ENCODE measurements around the gene NTN1.
"Not testable (repeated sequence)": the region's sequence is repeated elsewhere in the genome, so short reads cannot be mapped to it uniquely, and the experiment has no call there.

NTN1 gene

GRCh38 chr17:9151740-9152139 is 130.4 kb downstream of the NTN1 start:
- H3K27ac ChIP-seq (ENCODE audit: insufficient read depth in 1 of 2, low read depth in 1 of 2, low read length in 2 of 2, poor library complexity in 1 of 2, severe bottlenecking in 2 of 2); POLR2A ChIA-PET; CTCF ChIA-PET; H3K4me3 ChIP-seq (ENCODE audit: control insufficient read depth in 1 of 7, extremely low read depth in 1 of 7, insufficient read depth in 4 of 7, low read depth in 2 of 7, low read length in 6 of 7); H3K9me3 ChIP-seq (ENCODE audit: control extremely low read depth in 1 of 5, control insufficient read depth in 4 of 5, insufficient read depth in 2 of 5, low read depth in 1 of 5, low read length in 4 of 5); DNase-seq; H3K36me3 ChIP-seq (ENCODE audit: control insufficient read depth in 4 of 4, insufficient read depth in 4 of 4, low read length in 3 of 4); H3K4me1 ChIP-seq (ENCODE audit: control extremely low read depth in 1 of 4, control insufficient read depth in 4 of 4, insufficient read depth in 4 of 4, low read length in 3 of 4): not testable (repeated sequence)
- 100% methylated on average over 7 of the region's 10 CpGs for WGBS (ENCODE audit: insufficient coverage)
- H3K27me3 ChIP-seq (replicated peaks in 2 of 5; ENCODE audit: control insufficient read depth in 4 of 5, insufficient read depth in 5 of 5, low read length in 4 of 5): peaks cover 0 to 10% (median 0%) of the 10 kb centered on the region in 5 experiments

- 83% methylated on average over 4 of the region's 6 CpGs for WGBS (ENCODE audit: insufficient coverage)
- POLR2A ChIA-PET: no interaction called here
Observed at GRCh38 chr17:9158544-9159452, 137.5 kb downstream of the NTN1 start.

GRCh38 chr17:9162275-9162985 is 141.1 kb downstream of the NTN1 start:
- Histone ChIP-seq H3K27me3 (replicated peaks in 2 of 5; ENCODE audit: control insufficient read depth in 4 of 5, insufficient read depth in 5 of 5, low read length in 4 of 5) (no peaks in the 10 kb centered on the region), H3K36me3 (ENCODE audit: control insufficient read depth in 4 of 4, insufficient read depth in 4 of 4, low read length in 3 of 4) (no peaks in the 10 kb centered on the region), H3K4me3 (ENCODE audit: control insufficient read depth in 1 of 7, extremely low read depth in 1 of 7, insufficient read depth in 4 of 7, low read depth in 2 of 7, low read length in 6 of 7) (no peak overlapping the region), H3K27ac (ENCODE audit: insufficient read depth in 1 of 2, low read depth in 1 of 2, low read length in 2 of 2, poor library complexity in 1 of 2, severe bottlenecking in 2 of 2) (no peak overlapping the region), H3K4me1 (ENCODE audit: control extremely low read depth in 1 of 4, control insufficient read depth in 4 of 4, insufficient read depth in 4 of 4, low read length in 3 of 4) (no peaks in the 10 kb centered on the region), H3K9me3 (ENCODE audit: control extremely low read depth in 1 of 5, control insufficient read depth in 4 of 5, insufficient read depth in 2 of 5, low read depth in 1 of 5, low read length in 4 of 5) (peaks cover 0 to 2% (median 0%) of the 10 kb centered on the region in 5 experiments)
- CTCF ChIA-PET: no interaction called here
- 97% methylated on average over 29 of the region's 31 CpGs for WGBS (ENCODE audit: insufficient coverage)
- no peak for DNase-seq
- POLR2A ChIA-PET: no interaction called here

More at GRCh38 chr17:9158544-9159452, 137.5 kb downstream of the NTN1 start:
- CTCF ChIA-PET: interaction anchor here (0.6 kb wide), 1 partner anchor 26 kb away, joined by 3 read pairs; no protein-coding TSS in a partner anchor
- Histone ChIP-seq H3K27ac (ENCODE audit: insufficient read depth in 1 of 2, low read depth in 1 of 2, low read length in 2 of 2, poor library complexity in 1 of 2, severe bottlenecking in 2 of 2) (no peak overlapping the region), H3K9me3 (ENCODE audit: control extremely low read depth in 1 of 5, control insufficient read depth in 4 of 5, insufficient read depth in 2 of 5, low read depth in 1 of 5, low read length in 4 of 5) (peaks cover 0 to 2% (median 0%) of the 10 kb centered on the region in 5 experiments), H3K4me1 (ENCODE audit: control extremely low read depth in 1 of 4, control insufficient read depth in 4 of 4, insufficient read depth in 4 of 4, low read length in 3 of 4) (no peaks in the 10 kb centered on the region), H3K27me3 (replicated peaks in 2 of 5; ENCODE audit: control insufficient read depth in 4 of 5, insufficient read depth in 5 of 5, low read length in 4 of 5) (no peaks in the 10 kb centered on the region), H3K36me3 (ENCODE audit: control insufficient read depth in 4 of 4, insufficient read depth in 4 of 4, low read length in 3 of 4) (no peaks in the 10 kb centered on the region), H3K4me3 (ENCODE audit: control insufficient read depth in 1 of 7, extremely low read depth in 1 of 7, insufficient read depth in 4 of 7, low read depth in 2 of 7, low read length in 6 of 7) (no peak overlapping the region)
- no peak for DNase-seq

- H3K27ac ChIP-seq (ENCODE audit: insufficient read depth in 1 of 2, low read depth in 1 of 2, low read length in 2 of 2, poor library complexity in 1 of 2, severe bottlenecking in 2 of 2): no peak overlapping the region
- no peak overlapping the region for H3K4me3 ChIP-seq (ENCODE audit: control insufficient read depth in 1 of 7, extremely low read depth in 1 of 7, insufficient read depth in 4 of 7, low read depth in 2 of 7, low read length in 6 of 7)
- H3K36me3 ChIP-seq (ENCODE audit: control insufficient read depth in 4 of 4, insufficient read depth in 4 of 4, low read length in 3 of 4): no peaks in the 10 kb centered on the region
- 96% methylated on average over 9 of the region's 9 CpGs for WGBS (ENCODE audit: insufficient coverage)
- ChIA-PET POLR2A (no interaction called here), CTCF (no interaction called here)
- H3K27me3 ChIP-seq (replicated peaks in 2 of 5; ENCODE audit: control insufficient read depth in 4 of 5, insufficient read depth in 5 of 5, low read length in 4 of 5): peaks cover 0 to 1% (median 0%) of the 10 kb centered on the region in 5 experiments
- H3K9me3 ChIP-seq (ENCODE audit: control extremely low read depth in 1 of 5, control insufficient read depth in 4 of 5, insufficient read depth in 2 of 5, low read depth in 1 of 5, low read length in 4 of 5): no peaks in the 10 kb centered on the region
- no peak for DNase-seq
- no peaks in the 10 kb centered on the region for H3K4me1 ChIP-seq (ENCODE audit: control extremely low read depth in 1 of 4, control insufficient read depth in 4 of 4, insufficient read depth in 4 of 4, low read length in 3 of 4)
Observed at GRCh38 chr17:9166788-9167187, 145.5 kb downstream of the NTN1 start.

GRCh38 chr17:9167379-9167778 is 146.1 kb downstream of the NTN1 start:
- DNase-seq: no peak
- no peaks in the 10 kb centered on the region for H3K36me3 ChIP-seq (ENCODE audit: control insufficient read depth in 4 of 4, insufficient read depth in 4 of 4, low read length in 3 of 4)
- no peak overlapping the region for H3K27ac ChIP-seq (ENCODE audit: insufficient read depth in 1 of 2, low read depth in 1 of 2, low read length in 2 of 2, poor library complexity in 1 of 2, severe bottlenecking in 2 of 2)
- ChIA-PET CTCF (no interaction called here), POLR2A (no interaction called here)
- peaks cover 0 to 1% (median 0%) of the 10 kb centered on the region in 5 experiments for H3K27me3 ChIP-seq (replicated peaks in 2 of 5; ENCODE audit: control insufficient read depth in 4 of 5, insufficient read depth in 5 of 5, low read length in 4 of 5)
- 86% methylated on average over 6 of the region's 6 CpGs for WGBS (ENCODE audit: insufficient coverage)
- H3K4me3 ChIP-seq (ENCODE audit: control insufficient read depth in 1 of 7, extremely low read depth in 1 of 7, insufficient read depth in 4 of 7, low read depth in 2 of 7, low read length in 6 of 7): no peak overlapping the region
- no peaks in the 10 kb centered on the region for H3K4me1 ChIP-seq (ENCODE audit: control extremely low read depth in 1 of 4, control insufficient read depth in 4 of 4, insufficient read depth in 4 of 4, low read length in 3 of 4)
- no peaks in the 10 kb centered on the region for H3K9me3 ChIP-seq (ENCODE audit: control extremely low read depth in 1 of 5, control insufficient read depth in 4 of 5, insufficient read depth in 2 of 5, low read depth in 1 of 5, low read length in 4 of 5)

- WGBS (ENCODE audit: insufficient coverage): 100% methylated on average over 3 of the region's 3 CpGs
- ChIA-PET CTCF (no interaction called here), POLR2A (no interaction called here)
- no peak overlapping the region for H3K4me3 ChIP-seq (ENCODE audit: control insufficient read depth in 1 of 7, extremely low read depth in 1 of 7, insufficient read depth in 4 of 7, low read depth in 2 of 7, low read length in 6 of 7)
- H3K27me3 ChIP-seq (replicated peaks in 2 of 5; ENCODE audit: control insufficient read depth in 4 of 5, insufficient read depth in 5 of 5, low read length in 4 of 5): peaks cover 0 to 1% (median 0%) of the 10 kb centered on the region in 5 experiments
- H3K36me3 ChIP-seq (ENCODE audit: control insufficient read depth in 4 of 4, insufficient read depth in 4 of 4, low read length in 3 of 4): no peaks in the 10 kb centered on the region
- no peaks in the 10 kb centered on the region for H3K4me1 ChIP-seq (ENCODE audit: control extremely low read depth in 1 of 4, control insufficient read depth in 4 of 4, insufficient read depth in 4 of 4, low read length in 3 of 4)
- peaks cover 0 to 2% (median 0%) of the 10 kb centered on the region in 5 experiments for H3K9me3 ChIP-seq (ENCODE audit: control extremely low read depth in 1 of 5, control insufficient read depth in 4 of 5, insufficient read depth in 2 of 5, low read depth in 1 of 5, low read length in 4 of 5)
- H3K27ac ChIP-seq (ENCODE audit: insufficient read depth in 1 of 2, low read depth in 1 of 2, low read length in 2 of 2, poor library complexity in 1 of 2, severe bottlenecking in 2 of 2): no peak overlapping the region
- no peak for DNase-seq
Observed at GRCh38 chr17:9169116-9169515, 147.8 kb downstream of the NTN1 start.

- Histone ChIP-seq H3K9me3 (ENCODE audit: control extremely low read depth in 1 of 5, control insufficient read depth in 4 of 5, insufficient read depth in 2 of 5, low read depth in 1 of 5, low read length in 4 of 5) (peaks cover 0 to 11% (median 2%) of the 10 kb centered on the region in 5 experiments), H3K4me1 (ENCODE audit: control extremely low read depth in 1 of 4, control insufficient read depth in 4 of 4, insufficient read depth in 4 of 4, low read length in 3 of 4) (no peaks in the 10 kb centered on the region), H3K4me3 (ENCODE audit: control insufficient read depth in 1 of 7, extremely low read depth in 1 of 7, insufficient read depth in 4 of 7, low read depth in 2 of 7, low read length in 6 of 7) (no peak overlapping the region), H3K27me3 (replicated peaks in 2 of 5; ENCODE audit: control insufficient read depth in 4 of 5, insufficient read depth in 5 of 5, low read length in 4 of 5) (peaks cover 0 to 1% (median 0%) of the 10 kb centered on the region in 5 experiments), H3K27ac (ENCODE audit: insufficient read depth in 1 of 2, low read depth in 1 of 2, low read length in 2 of 2, poor library complexity in 1 of 2, severe bottlenecking in 2 of 2) (no peak overlapping the region), H3K36me3 (ENCODE audit: control insufficient read depth in 4 of 4, insufficient read depth in 4 of 4, low read length in 3 of 4) (no peaks in the 10 kb centered on the region)
- ChIA-PET CTCF (no interaction called here), POLR2A (no interaction called here)
- WGBS (ENCODE audit: insufficient coverage): 94% methylated on average over 4 of the region's 4 CpGs
- DNase-seq: no peak
Observed at GRCh38 chr17:9170336-9170735, 149.0 kb downstream of the NTN1 start.

Measured in common myeloid progenitor, CD34-positive (primary cell).